ENCODE data around the gene CARMIL1. TPM values are rescaled to one million over a fixed set of nuclear protein-coding genes. Genes with fewer than 3 reads are reported as not detected.

CARMIL1 gene
- total and polyA plus RNA-seq, 2 of the 8 experiments (the other 6 are each of a cell fraction or from before 2014, with no cell fraction given): 20.3 to 40.4 TPM

DNA sequence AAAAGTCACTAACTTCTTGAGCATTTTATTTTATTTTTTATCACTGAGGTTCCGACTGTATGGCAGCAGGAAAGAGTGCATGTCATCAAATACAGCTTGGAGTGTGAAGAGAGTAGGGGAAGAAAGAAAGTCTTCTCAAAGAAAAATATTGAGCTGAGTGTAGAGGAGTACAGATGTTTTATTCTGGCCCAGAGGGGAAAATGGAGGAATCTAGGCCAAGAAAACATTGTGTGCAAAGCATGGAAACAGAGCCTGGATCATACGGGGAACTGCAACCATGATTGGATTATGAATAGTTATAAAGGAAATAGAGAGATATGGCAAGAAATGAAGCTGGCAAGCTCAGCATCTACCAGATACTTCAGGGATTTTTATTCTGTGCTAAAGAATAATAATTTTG is 268.6 kb downstream of the CARMIL1 start (continued):
- TF ChIP-seq CHD2 (IDR thresholded peaks at IDR 0.05; ENCODE audit: low read length): no peak

Measured in H1 (cell line).